Measurements from ENCODE around the gene AMPH. TPM values are rescaled to one million over a fixed set of nuclear protein-coding genes. Genes with fewer than 3 reads are reported as not detected.

AMPH gene
- total RNA-seq, 1 experiment from 2014 or later, result not detected

DNA sequence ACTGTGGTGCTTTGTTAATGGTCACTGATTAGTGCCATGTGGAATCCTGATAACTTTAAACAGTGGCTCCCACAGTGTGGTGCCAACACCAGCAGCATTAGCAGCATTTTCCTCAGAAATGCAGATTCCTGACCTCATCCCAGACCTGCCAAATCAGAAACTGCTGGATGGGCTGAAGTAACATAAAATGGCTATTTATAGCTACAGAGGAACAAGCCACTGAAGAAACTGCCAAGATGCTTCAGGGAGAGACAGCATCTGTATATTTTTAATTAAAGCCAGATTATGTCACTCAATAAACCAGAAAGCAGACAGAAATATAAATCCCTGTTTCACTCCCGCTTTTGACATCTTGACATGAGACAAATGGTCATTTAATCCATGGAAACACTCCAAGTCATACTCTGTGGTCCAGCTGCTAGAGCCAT lies 178.5 kb downstream of the AMPH start:
- TF ChIP-seq SIN3A (IDR thresholded peaks at IDR 0.05; ENCODE audit: low read depth) (no peak), ZNF274 (IDR thresholded peaks at IDR 0.05; ENCODE audit: low read depth, low read length) (no peak), FOSL1 (IDR thresholded peaks at IDR 0.05; ENCODE audit: low read depth) (no peak), CEBPB (IDR thresholded peaks at IDR 0.05; ENCODE audit: low read depth) (no peak), POLR2A (IDR thresholded peaks at IDR 0.05; ENCODE audit: borderline replicate concordance, extremely low read depth, insufficient read depth, insufficient read length) (no peak), YY1 (IDR thresholded peaks at IDR 0.05; ENCODE audit: extremely low read depth, insufficient replicate concordance, low read depth, low read length) (no peak), EZH2 (IDR thresholded peaks at IDR 0.05) (no peak; the same call in 1 of the 2 replicates), SRF (IDR thresholded peaks at IDR 0.05; ENCODE audit: low read depth) (no peak), EZH2phosphoT487 (IDR thresholded peaks at IDR 0.05; ENCODE audit: borderline replicate concordance) (no peak), POLR2AphosphoS5 (IDR thresholded peaks at IDR 0.05; ENCODE audit: low read depth, low read length) (no peak), ZFX (IDR thresholded peaks at IDR 0.05) (no peak), SP1 (IDR thresholded peaks at IDR 0.05; ENCODE audit: low read depth) (no peak)
- peaks cover 51% of the 10 kb centered on the region; the same call in 1 of the 2 replicates for H3K27me3 ChIP-seq (ENCODE audit: insufficient read depth, low read length)
- POLR2A ChIA-PET, result no interaction called here
- intact Hi-C loops (cut with micrococcal nuclease), result loop anchor here (5.0 kb wide), 1 partner anchor 210 kb away; no protein-coding TSS in a partner anchor
- BruUV-seq (replicated peaks), result no TSS peak
- DNase-seq (ENCODE audit: low read depth, low spot score), result no peak
- H3K9me3 ChIP-seq (ENCODE audit: control insufficient read depth in 1 of 2, insufficient read depth in 1 of 2, low read depth in 1 of 2, low read length in 2 of 2), result no peaks in the 10 kb centered on the region
- RAD21 ChIA-PET (ENCODE audit: low non-redundant PET in 1 of 2, low total read pairs in 2 of 2, uncharacterized antibody in 2 of 2, unreplicated experiment in 2 of 2), result no interaction called here
- no peak overlapping the region for H2AFZ ChIP-seq (ENCODE audit: low read depth, low read length, poor library complexity, severe bottlenecking)
- no peaks in the 10 kb centered on the region for H3K4me1 ChIP-seq (ENCODE audit: control insufficient read depth in 1 of 2, insufficient read depth in 2 of 2, low read length in 2 of 2)
- no peak for ATAC-seq
- H3K27ac ChIP-seq (ENCODE audit: low read depth, low read length), result no peak overlapping the region
- H3K9ac ChIP-seq (ENCODE audit: low read length), result no peak overlapping the region
- H3K36me3 ChIP-seq (ENCODE audit: control insufficient read depth in 1 of 2, insufficient read depth in 2 of 2, low read length in 2 of 2), result no peaks in the 10 kb centered on the region
- no peaks in the 10 kb centered on the region for H3K9me2 ChIP-seq (ENCODE audit: insufficient read depth)
- no peak overlapping the region for H3K4me2 ChIP-seq (ENCODE audit: low read length)
- H3K4me3 ChIP-seq (replicated peaks in 1 of 2; ENCODE audit: low read depth in 1 of 2, low read length in 2 of 2), result no peak overlapping the region
- H4K20me1 ChIP-seq (ENCODE audit: insufficient read depth), result no peaks in the 10 kb centered on the region
- no peaks in the 10 kb centered on the region for H3K79me2 ChIP-seq (ENCODE audit: insufficient read depth, low read length)
- CTCF ChIA-PET, result no interaction called here

DNA sequence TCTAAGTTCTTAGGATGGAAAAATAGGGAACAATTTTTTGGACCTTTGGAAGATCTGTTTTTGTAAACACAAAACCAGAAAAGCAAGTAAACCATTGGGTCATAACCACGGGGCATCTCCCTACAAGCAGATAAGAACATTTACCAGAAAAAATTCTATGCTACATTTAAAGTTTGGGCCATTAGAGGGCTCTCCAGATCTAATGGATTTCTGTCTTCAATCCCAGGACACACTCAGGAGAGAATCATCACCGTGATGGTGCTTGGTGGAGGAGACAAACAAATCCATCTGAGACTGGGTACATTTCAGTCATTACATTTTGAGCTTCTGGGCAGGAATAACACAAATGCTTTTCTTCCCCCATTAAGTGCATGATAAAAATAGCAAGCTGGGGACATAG lies 179.3 kb downstream of the AMPH start:
- POLR2A ChIA-PET, result no interaction called here
- Histone ChIP-seq H4K20me1 (ENCODE audit: insufficient read depth) (no peaks in the 10 kb centered on the region), H3K36me3 (ENCODE audit: control insufficient read depth in 1 of 2, insufficient read depth in 2 of 2, low read length in 2 of 2) (no peaks in the 10 kb centered on the region), H3K9me3 (ENCODE audit: control insufficient read depth in 1 of 2, insufficient read depth in 1 of 2, low read depth in 1 of 2, low read length in 2 of 2) (no peaks in the 10 kb centered on the region), H3K27me3 (ENCODE audit: insufficient read depth, low read length) (peaks cover 49% of the 10 kb centered on the region; the same call in 1 of the 2 replicates), H3K4me3 (replicated peaks in 1 of 2; ENCODE audit: low read depth in 1 of 2, low read length in 2 of 2) (no peak overlapping the region), H3K27ac (ENCODE audit: low read depth, low read length) (no peak overlapping the region), H3K79me2 (ENCODE audit: insufficient read depth, low read length) (no peaks in the 10 kb centered on the region), H3K4me1 (ENCODE audit: control insufficient read depth in 1 of 2, insufficient read depth in 2 of 2, low read length in 2 of 2) (no peaks in the 10 kb centered on the region), H2AFZ (ENCODE audit: low read depth, low read length, poor library complexity, severe bottlenecking) (no peak overlapping the region), H3K4me2 (ENCODE audit: low read length) (no peak overlapping the region), H3K9me2 (ENCODE audit: insufficient read depth) (no peaks in the 10 kb centered on the region), H3K9ac (ENCODE audit: low read length) (no peak overlapping the region)
- DNase-seq (ENCODE audit: low read depth, low spot score), result peak; percentile 10
- RAD21 ChIA-PET (ENCODE audit: low non-redundant PET in 1 of 2, low total read pairs in 2 of 2, uncharacterized antibody in 2 of 2, unreplicated experiment in 2 of 2), result no interaction called here
- ATAC-seq, result peak; percentile 71
- CTCF ChIA-PET, result no interaction called here
- TF ChIP-seq, protein P1, sequence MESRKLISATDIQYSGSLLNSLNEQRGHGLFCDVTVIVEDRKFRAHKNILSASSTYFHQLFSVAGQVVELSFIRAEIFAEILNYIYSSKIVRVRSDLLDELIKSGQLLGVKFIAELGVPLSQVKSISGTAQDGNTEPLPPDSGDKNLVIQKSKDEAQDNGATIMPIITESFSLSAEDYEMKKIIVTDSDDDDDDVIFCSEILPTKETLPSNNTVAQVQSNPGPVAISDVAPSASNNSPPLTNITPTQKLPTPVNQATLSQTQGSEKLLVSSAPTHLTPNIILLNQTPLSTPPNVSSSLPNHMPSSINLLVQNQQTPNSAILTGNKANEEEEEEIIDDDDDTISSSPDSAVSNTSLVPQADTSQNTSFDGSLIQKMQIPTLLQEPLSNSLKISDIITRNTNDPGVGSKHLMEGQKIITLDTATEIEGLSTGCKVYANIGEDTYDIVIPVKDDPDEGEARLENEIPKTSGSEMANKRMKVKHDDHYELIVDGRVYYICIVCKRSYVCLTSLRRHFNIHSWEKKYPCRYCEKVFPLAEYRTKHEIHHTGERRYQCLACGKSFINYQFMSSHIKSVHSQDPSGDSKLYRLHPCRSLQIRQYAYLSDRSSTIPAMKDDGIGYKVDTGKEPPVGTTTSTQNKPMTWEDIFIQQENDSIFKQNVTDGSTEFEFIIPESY (IDR thresholded peaks at IDR 0.05; ENCODE audit: extremely low read depth, insufficient replicate concordance, low read length), result no peak
- TF ChIP-seq RAD21 (IDR thresholded peaks at IDR 0.05; ENCODE audit: low read depth), result peak; percentile 45
- TF ChIP-seq, protein P2, sequence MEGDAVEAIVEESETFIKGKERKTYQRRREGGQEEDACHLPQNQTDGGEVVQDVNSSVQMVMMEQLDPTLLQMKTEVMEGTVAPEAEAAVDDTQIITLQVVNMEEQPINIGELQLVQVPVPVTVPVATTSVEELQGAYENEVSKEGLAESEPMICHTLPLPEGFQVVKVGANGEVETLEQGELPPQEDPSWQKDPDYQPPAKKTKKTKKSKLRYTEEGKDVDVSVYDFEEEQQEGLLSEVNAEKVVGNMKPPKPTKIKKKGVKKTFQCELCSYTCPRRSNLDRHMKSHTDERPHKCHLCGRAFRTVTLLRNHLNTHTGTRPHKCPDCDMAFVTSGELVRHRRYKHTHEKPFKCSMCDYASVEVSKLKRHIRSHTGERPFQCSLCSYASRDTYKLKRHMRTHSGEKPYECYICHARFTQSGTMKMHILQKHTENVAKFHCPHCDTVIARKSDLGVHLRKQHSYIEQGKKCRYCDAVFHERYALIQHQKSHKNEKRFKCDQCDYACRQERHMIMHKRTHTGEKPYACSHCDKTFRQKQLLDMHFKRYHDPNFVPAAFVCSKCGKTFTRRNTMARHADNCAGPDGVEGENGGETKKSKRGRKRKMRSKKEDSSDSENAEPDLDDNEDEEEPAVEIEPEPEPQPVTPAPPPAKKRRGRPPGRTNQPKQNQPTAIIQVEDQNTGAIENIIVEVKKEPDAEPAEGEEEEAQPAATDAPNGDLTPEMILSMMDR (IDR thresholded peaks at IDR 0.05 in 2 of 3, conservative IDR thresholded peaks at IDR 0.05 in 1 of 3; ENCODE audit: borderline replicate concordance in 1 of 3, insufficient read depth in 1 of 3, low read depth in 2 of 3, low read length in 2 of 3), result peak; percentile 8 to 26 (median 25); a peak in 3 of 6 replicates
- intact Hi-C loops (cut with micrococcal nuclease), result loop anchor here (5.0 kb wide), 1 partner anchor 210 kb away; no protein-coding TSS in a partner anchor
- BruUV-seq (replicated peaks), result no TSS peak

All from HCT116 (cell line).